Uterus (tissue), 4 donors: ENCODE data around the gene MCU. TPM values are rescaled to one million over a fixed set of nuclear protein-coding genes. Genes with fewer than 3 reads are reported as not detected.
"Not testable (repeated sequence)": the region's sequence is repeated elsewhere in the genome, so short reads cannot be mapped to it uniquely, and the experiment has no call there.

Experiments used
- DNase-seq, 2 donors: peaks; one replicate each; pipeline ENCODE4 v3.0.0-alpha.2; 2019 to 2020
- H3K27ac ChIP-seq, 2 donors: fragments of 200-600 bp; sonication (generic); 1 replicate in 1 of 2; 2 replicates in 1 of 2; pipeline ENCODE4 v1.5.1; 2016 to 2018
- H3K27me3 ChIP-seq, 2 donors: fragments of 200-600 bp; sonication (generic); one replicate each; pipeline ENCODE4 v1.5.1; 2018 to 2019; ENCODE audit warnings: control low read depth in 1 of 2
- H3K36me3 ChIP-seq, 2 donors: fragments of 200-600 bp; sonication (generic); one replicate each; pipeline ENCODE4 v1.5.1; 2019; ENCODE audit warnings: control low read depth in 1 of 2
- H3K4me1 ChIP-seq, 2 donors: fragments of 200-600 bp; sonication (generic); one replicate each; pipeline ENCODE4 v1.5.1; 2018 to 2019; ENCODE audit warnings: control low read depth in 1 of 2
- H3K4me3 ChIP-seq, 2 donors: fragments of 200-600 bp; sonication (generic); 1 replicate in 1 of 2; 2 replicates in 1 of 2; pipeline ENCODE4 v1.5.1; 2018 to 2019; ENCODE audit warnings: mild to moderate bottlenecking in 1 of 2
- H3K9me3 ChIP-seq, 2 donors: fragments of 200-600 bp; sonication (generic); one replicate each; pipeline ENCODE4 v1.5.1; 2019; ENCODE audit warnings: control low read depth in 1 of 2
- POLR2A ChIP-seq, 2 donors: fragments of 450-650 bp; IDR thresholded peaks; one replicate each; pipeline ENCODE4 v1.6.1; 2016; ENCODE audit warnings: antibody characterized with exemption in 2 of 2, mild to moderate bottlenecking in 1 of 2, moderate library complexity in 1 of 2
- intact Hi-C: fragments of 100-400 bp; cut with DNase I; formaldehyde crosslinking; loops from one replicate; pipeline ENCODE4 v1.15.1; 2023; ENCODE audit warnings: low total_unique reads
- total RNA-seq, 4 donors: library from RNA; depleted of rRNA in 3 of 4; stranded (reverse); fragments of >200 nt in 3 of 4; gene quantifications; one replicate each; pipeline versions ENCODE4 v1.1.0 to v1.2.4, GENCODE V29; 2014 to 2023
- TF ChIP-seq, protein P1 (sequence below), 4 experiments: fragments of 200-600 bp in 2 of 4; fragments of 450-650 bp in 2 of 4; sonication (generic) in 2 of 4; IDR thresholded peaks; one replicate each; pipeline ENCODE4 v1.5.1; 2016 to 2019; ENCODE audit warnings: antibody characterized with exemption in 4 of 4, mild to moderate bottlenecking in 2 of 4, moderate library complexity in 1 of 4
- donor health status: DM: yes; HTN: yes; CAD: no.

The MCU gene
- total RNA-seq, 4 donors from 2014 or later = 13.2 to 35.8 (median 24.6) TPM

DNA sequence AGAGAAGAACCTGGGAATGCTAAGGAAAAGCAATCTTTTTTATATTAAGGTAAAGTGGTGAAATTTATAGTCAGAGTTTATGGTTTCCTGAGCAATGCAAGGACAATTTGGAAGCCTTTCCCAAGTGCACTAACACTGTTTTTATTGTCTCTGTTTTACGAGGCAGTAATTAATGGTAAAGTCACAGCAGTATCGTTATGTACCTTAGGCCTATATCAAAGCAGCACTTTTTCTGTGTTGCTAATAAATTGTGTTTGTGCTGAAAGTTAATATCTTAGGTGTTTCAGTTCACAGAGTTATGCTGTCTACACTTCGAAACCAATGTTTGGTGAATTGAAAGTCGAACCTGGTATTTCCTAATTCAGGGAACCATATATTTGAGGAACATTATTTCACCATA is 220.8 kb downstream of the MCU start:
- no peaks in the 10 kb centered on the region for H3K27me3 ChIP-seq
- H3K27ac ChIP-seq = no peak overlapping the region
- H3K4me3 ChIP-seq = no peak overlapping the region
- DNase-seq = no peak
- no peaks in the 10 kb centered on the region for H3K4me1 ChIP-seq
- intact Hi-C loops = no loop called here
- H3K9me3 ChIP-seq = no peaks in the 10 kb centered on the region
- H3K36me3 ChIP-seq = no peaks in the 10 kb centered on the region
- no peak for TF ChIP-seq POLR2A (IDR thresholded peaks at IDR 0.05)
- TF ChIP-seq, protein P1, sequence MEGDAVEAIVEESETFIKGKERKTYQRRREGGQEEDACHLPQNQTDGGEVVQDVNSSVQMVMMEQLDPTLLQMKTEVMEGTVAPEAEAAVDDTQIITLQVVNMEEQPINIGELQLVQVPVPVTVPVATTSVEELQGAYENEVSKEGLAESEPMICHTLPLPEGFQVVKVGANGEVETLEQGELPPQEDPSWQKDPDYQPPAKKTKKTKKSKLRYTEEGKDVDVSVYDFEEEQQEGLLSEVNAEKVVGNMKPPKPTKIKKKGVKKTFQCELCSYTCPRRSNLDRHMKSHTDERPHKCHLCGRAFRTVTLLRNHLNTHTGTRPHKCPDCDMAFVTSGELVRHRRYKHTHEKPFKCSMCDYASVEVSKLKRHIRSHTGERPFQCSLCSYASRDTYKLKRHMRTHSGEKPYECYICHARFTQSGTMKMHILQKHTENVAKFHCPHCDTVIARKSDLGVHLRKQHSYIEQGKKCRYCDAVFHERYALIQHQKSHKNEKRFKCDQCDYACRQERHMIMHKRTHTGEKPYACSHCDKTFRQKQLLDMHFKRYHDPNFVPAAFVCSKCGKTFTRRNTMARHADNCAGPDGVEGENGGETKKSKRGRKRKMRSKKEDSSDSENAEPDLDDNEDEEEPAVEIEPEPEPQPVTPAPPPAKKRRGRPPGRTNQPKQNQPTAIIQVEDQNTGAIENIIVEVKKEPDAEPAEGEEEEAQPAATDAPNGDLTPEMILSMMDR (IDR thresholded peaks at IDR 0.05) = no peak

DNA sequence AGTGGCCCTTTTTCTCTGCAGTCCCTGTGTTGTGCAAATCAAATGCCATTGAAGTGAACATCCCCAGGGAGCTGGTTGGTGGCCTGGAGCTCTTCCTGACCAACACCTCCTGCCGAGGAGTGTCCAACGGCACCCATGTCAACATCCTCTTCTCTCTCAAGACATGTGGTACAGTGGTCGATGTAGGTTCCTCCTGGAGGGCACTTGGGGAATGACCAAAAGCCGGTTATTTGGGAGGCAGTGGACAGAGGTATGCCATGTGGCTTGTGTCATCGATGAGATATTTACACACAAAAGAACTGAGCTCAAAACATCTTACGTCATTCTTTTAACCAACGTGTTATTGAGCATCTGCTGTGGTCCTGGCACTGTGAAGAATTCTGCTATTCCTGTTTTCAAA is 221.3 kb downstream of the MCU start:
- TF ChIP-seq, protein P1 (IDR thresholded peaks at IDR 0.05) = no peak
- no peak for TF ChIP-seq POLR2A (IDR thresholded peaks at IDR 0.05)
- no peak for DNase-seq
- no peaks in the 10 kb centered on the region for H3K36me3 ChIP-seq
- H3K27me3 ChIP-seq = no peaks in the 10 kb centered on the region
- no peak overlapping the region for H3K4me3 ChIP-seq
- no peak overlapping the region for H3K27ac ChIP-seq
- no peaks in the 10 kb centered on the region for H3K4me1 ChIP-seq
- H3K9me3 ChIP-seq = no peaks in the 10 kb centered on the region
- intact Hi-C loops = no loop called here

DNA sequence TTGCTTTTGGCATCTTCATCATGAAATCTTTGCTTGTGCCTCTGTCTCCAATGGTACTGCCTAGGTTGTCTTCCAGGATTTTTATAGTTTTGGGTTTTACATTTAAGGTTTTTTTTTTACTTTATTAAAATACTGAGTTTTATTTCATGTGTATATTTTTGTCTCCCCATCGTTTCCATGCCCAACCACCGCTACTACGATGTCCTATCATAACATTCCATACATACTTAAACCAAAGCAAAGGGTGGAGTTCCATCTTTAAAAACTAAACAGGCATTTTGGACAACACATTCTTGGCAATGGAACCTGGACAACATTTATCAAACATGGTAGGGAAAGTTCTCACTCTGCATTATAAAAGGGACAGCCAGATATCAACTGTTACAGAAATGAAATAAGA is 225.3 kb downstream of the MCU start:
- intact Hi-C loops, H3K27me3 ChIP-seq, H3K4me1 ChIP-seq, H3K9me3 ChIP-seq, H3K27ac ChIP-seq, H3K36me3 ChIP-seq, H3K4me3 ChIP-seq, DNase-seq: not testable (repeated sequence)

DNA sequence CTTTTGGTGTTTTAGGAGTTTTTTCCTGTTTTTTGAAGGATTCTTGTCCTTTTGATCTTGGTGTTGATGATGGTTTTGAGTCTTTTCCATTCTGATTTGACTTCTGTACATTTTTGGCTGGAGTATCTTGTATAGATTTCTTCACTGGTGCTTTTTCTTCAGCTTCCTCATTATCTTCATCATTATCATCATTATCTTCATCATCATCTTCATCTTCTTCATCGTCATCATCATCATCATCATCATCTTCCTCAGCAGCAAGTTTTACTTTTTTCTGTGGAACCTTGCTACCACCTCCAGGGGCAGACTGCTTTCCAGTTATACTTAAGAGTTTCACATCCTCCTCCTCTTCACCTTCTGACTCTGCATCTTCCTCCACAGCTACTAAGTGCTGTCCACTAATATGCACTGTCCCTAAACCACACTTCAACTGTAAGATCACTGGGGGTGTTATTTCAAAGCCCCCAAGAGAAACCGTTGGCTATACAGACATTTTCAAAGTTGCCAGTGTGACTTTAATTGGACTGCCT is 225.9 kb downstream of the MCU start:
- H3K4me3 ChIP-seq, DNase-seq, H3K27me3 ChIP-seq, H3K4me1 ChIP-seq, H3K9me3 ChIP-seq, H3K27ac ChIP-seq, intact Hi-C loops, H3K36me3 ChIP-seq: not testable (repeated sequence)

DNA sequence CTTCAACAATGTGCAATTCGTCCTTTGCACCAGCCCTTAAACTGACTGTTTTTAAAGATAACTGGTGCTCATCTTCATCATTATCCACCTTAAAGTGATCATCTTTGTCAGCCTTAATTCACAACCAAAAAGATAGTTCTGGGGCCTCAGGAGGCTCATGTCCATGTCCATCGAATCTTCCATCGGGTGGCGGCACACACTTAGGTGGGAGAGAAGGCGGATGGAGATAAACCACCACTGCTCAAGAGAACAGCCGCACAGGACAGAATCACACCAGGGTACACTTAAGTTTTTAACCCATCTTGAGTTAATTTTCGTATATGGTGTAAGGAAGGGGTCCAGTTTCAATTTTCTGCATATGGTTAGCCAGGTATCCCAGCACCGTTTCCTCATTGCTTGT is 226.4 kb downstream of the MCU start:
- TF ChIP-seq POLR2A (IDR thresholded peaks at IDR 0.05) = no peak
- TF ChIP-seq, protein P1 (IDR thresholded peaks at IDR 0.05) = no peak
- DNase-seq = no peak
- Histone ChIP-seq H3K27ac (no peak overlapping the region), H3K27me3 (no peaks in the 10 kb centered on the region), H3K4me1 (no peaks in the 10 kb centered on the region), H3K36me3 (no peaks in the 10 kb centered on the region), H3K4me3 (no peak overlapping the region), H3K9me3 (no peaks in the 10 kb centered on the region)
- intact Hi-C loops = no loop called here

DNA sequence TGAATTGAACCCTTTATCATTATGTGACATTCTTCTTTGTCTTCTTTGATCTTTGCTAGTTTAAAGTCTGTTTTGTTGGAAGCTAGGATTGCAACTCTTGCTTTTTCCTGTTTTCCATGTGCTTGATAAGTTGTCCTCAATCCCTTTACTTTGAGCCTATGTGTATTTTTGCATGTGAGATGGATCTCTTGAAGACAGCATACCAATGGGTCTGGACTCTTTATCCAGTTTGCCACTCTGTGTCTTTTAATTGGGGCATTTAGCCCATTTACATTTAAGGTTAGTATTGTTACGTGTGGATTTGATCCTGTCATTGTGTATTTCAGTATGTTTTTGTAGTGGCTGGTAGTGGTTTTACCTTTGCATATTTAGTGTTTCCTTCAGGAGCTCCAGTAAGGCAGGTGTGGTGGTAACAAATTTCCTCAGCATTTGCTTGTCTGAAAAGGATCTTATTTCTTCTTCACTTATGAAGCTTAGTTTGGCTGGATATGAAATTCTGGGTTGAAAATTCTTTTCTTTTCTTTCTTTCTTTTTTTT is 229.3 kb downstream of the MCU start:
- H3K4me3 ChIP-seq, H3K27ac ChIP-seq, H3K4me1 ChIP-seq, H3K27me3 ChIP-seq, H3K36me3 ChIP-seq, intact Hi-C loops, DNase-seq, H3K9me3 ChIP-seq: not testable (repeated sequence)

DNA sequence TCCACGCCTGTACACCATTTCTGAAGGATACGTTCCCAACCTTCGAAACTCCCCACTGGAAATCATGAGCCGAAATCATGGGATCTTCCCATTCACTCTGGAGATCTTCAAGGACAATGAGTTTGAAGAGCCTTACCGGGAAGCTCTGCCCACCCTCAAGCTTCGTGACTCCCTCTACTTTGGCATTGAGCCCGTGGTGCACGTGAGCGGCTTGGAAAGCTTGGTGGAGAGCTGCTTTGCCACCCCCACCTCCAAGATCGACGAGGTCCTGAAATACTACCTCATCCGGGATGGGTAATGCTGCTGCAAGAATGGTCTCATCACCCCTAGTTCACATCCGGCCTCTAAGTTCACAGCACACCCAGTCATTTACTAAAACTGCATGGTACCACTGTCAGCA is 232.4 kb downstream of the MCU start:
- no peaks in the 10 kb centered on the region for H3K4me1 ChIP-seq
- TF ChIP-seq, protein P1 (IDR thresholded peaks at IDR 0.05) = no peak
- TF ChIP-seq POLR2A (IDR thresholded peaks at IDR 0.05) = no peak
- H3K9me3 ChIP-seq = no peaks in the 10 kb centered on the region
- no peaks in the 10 kb centered on the region for H3K27me3 ChIP-seq
- intact Hi-C loops = no loop called here
- DNase-seq = no peak
- H3K4me3 ChIP-seq = no peak overlapping the region
- no peak overlapping the region for H3K27ac ChIP-seq
- no peaks in the 10 kb centered on the region for H3K36me3 ChIP-seq
